T follicular helper cell (primary cell): ENCODE measurements around the gene IGF2BP1.

Source experiments
- DNase-seq: peaks from one replicate; pipeline ENCODE4 v3.0.0-alpha.2; 2020; ENCODE audit warnings: low read depth
- total RNA-seq, 2 experiments: gene quantifications; one replicate each; lab custom pipeline; 2026; lab: John Stamatoyannopoulos, UW

Gene IGF2BP1
- 0.42 to 0.43 reads per million in 2 experiments for total RNA-seq

DNA sequence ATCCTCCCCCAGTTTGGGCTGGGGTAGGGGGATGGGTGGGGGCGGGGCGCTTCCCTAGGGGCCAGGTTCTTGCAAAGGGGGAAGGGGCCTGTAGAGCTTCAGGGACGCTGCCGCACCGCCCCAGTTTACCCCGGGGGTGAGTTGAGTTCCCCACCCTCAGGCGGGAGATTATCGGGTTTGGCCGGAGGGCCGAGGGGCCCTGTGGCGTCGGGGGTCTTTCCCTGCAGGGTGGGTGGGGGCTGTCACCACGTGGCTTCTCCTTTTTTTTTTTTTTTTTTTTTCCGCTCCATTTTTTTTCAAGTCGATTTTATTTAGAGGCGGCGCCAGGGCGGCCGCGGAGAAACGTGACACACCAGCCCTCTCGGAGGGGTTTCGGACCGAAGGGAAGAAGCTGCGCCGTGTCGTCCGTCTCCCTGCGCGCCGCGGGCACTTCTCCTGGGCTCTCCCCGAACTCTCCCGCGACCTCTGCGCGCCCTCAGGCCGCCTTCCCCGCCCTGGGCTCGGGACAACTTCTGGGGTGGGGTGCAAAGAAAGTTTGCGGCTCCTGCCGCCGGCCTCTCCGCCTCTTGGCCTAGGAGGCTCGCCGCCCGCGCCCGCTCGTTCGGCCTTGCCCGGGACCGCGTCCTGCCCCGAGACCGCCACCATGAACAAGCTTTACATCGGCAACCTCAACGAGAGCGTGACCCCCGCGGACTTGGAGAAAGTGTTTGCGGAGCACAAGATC is at the start of gene IGF2BP1:
IGF2BP1 (plus strand) TSS at position 283 of the 724 bp plus-strand sequence; CDS start at position 644, 361 bp downstream.
- no peak for DNase-seq

DNA sequence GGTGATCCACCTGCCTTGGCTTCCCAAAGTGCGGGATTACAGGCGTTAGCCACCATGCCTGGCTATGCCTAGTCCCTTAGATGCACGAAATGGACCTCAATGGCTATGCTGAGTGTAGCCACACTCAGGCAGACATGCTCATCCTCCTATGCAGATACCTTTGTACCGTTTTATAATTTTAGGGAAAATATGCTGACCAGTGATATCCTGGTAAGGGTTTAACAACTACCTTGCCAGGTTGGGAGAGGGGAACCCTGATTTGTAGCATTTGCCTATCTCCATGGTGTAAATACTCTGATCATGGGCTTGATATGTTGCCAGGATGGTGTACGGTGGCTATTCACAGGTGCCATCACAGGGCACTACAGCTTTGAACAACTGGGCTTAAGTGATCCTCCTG is 45.6 kb upstream of the IGF2BP1 start:
- no peak for DNase-seq

DNA sequence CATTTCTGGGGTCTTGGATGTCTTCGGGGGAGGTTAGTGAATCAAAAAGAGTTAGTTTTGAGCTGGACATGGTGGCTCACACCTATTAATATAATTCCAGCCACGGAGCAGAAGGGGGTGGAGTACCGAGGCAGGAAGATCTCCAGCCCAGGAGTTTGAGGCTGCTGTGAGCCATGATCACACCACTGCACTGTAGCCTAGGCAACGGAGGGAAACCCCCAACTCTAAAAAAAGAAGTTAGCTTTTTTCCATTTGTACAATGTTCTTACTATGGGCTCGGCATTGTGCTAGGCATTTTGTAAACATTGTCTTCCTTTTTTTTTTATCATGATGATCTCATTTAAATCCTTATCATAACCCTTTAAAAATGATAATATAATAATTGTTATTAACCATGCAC is 44.3 kb upstream of the IGF2BP1 start:
- DNase-seq: no peak

DNA sequence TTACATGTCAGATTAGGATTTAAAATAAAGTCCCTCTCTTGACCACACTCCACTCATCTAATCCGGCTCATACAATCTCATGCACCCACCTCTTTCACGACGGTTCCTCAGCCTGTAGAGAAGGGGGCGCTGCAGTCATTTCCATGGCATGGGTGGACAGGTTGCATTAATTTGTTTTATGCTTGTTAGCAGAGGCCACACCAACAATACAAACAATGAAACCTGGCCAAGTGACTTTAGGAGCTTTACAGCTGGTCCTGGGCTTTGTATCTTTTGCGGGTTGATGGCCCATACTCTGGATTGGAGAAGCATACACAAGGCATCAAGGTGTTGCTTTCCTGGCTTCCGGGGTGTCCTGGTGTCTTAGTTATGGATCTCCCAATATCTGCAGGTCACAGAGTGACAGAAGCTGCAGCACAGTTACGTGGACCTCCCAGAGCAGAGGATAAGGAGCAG is 42.9 kb upstream of the IGF2BP1 start:
- DNase-seq: no peak

DNA sequence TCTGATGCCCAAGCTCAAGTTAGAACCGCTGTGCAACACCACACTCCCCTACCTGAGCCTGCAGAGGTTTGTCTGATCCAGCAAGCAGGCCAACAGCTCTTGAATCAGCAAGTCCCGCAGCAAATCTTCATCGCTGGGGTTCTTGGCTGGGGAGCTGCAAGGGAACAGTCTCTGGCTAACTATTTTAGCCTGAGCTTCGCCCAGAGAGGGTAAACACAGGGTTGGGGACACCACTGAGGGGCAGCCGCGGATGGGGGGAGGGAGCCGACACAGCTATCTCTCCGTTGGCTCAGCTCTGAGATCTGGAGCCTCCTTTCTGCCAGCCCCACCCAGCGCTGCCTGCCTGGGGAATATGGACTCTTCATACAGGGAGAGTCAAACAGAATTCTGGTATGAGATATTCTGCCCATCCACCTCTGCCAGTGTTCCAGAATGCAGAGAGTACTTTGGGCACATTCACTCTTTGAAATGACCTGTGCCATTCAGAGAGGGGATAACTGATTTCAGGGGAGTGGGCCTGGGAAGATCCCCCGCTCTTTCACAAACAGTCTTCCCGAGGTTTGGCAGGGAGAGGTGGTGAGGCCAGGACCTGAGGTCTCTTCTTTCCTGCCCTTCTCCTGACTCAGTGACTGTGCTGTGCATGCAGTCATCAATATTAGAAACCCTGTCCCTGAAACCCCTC is 36.2 kb upstream of the IGF2BP1 start:
- no peak for DNase-seq

DNA sequence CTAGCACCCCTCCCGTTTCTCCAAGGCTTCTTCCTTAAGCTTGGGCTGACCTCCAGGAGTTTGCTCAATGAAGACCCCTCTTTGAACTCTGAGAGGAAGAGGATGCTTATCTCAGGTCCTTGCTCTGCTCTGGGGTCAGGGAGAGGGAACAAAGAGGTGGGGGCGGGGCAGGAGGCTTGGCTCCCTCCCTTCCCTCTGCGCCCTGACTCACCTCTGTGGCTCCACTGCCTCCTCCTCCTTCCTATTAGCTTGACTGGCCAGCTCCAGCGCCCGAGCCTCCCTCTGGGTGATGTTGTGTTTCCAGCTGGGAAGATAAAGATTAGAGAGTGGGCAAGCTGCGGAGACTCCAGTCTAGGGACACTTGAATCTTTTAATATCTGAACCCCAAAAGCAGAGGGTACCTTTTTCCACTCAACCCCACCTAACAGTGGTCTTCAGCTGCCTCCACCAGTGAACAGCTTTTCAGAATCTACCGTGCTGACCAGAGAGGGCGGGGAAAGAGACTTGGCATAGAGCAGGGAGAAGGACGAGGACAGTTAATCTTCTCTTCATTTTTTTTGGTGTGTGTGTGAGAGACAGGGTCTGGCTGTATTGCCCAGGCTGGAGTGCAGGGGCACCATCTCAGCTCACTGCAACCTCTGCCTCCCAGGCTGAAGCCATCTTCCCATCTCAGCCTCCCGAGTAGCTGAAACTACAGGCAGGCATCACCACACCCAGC is 35.5 kb upstream of the IGF2BP1 start:
- DNase-seq: no peak

DNA sequence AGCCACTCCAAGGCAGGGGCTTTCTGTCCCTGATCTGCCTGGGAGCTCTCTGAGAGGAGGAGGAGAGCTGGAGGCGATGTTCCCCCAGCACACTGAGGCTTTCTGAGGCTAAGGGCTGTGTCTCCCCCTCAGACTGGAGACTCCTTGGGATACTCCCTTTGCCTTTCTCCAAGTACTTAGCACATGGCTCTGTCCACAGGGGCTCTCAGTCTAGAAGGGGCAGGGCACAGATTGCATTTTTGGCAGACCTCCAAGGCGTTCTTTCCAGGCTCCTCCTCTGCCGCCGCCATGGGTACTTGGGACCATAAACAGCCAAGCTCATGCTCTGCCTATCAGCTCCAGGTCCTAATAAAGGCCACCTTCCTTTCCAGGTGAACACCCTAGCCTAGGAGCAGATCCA is 27.0 kb upstream of the IGF2BP1 start:
- no peak for DNase-seq

DNA sequence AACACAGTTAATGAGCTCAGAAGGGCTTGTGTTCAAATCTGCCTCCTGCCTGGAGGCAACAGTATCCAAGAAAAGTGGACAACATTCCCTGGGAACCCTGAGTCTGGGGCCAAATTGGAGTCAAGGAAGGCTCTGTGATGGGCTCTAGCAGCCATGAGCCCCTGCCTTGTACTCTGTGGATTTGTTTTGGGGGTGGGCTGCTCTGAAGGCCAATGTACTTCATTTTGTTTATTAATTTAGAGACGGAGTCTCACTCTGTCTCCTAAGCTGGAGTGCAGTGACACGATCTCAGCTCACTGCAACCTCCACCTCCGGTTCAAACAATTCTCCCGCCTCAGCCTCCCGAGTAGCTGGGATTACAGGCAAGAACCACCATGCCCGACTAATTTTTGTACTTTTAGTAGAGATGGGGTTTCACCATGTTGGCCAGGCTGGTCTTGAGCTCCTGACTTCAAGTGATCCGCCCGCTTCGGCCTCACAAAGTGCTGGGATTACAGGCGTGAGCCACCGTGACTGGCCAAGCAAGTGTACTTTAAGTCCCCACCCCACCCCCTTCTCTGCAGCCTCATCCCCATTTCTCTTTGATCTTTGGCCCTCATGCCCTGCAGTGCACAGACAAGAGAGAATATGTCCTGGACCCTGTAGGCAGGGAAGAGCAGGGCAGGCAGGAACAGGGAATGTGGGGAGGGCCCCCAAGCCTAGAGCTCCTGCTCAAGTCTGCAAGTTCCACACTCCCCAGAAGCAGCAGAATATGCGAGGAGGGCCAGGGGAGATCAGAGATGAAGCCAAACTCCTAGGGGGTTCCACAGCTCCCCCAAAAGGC is 26.1 kb upstream of the IGF2BP1 start:
- DNase-seq: no peak

DNA sequence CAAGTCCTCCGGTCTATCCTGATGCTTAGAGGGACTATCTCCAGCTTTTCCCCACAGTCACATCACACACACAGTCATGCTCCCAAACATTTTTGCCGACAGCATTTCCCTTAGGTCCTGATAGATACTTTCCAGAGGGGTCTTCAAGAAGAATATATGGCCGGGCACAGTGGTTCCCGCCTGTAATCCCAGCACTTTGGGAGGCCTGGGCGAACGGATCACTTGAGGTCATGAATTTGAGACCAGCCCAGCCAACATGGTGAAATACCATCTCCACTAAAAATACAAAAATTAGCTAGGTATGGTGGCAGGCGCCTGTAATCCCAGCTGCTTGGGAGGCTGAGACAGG is 24.5 kb upstream of the IGF2BP1 start:
- DNase-seq: no peak

DNA sequence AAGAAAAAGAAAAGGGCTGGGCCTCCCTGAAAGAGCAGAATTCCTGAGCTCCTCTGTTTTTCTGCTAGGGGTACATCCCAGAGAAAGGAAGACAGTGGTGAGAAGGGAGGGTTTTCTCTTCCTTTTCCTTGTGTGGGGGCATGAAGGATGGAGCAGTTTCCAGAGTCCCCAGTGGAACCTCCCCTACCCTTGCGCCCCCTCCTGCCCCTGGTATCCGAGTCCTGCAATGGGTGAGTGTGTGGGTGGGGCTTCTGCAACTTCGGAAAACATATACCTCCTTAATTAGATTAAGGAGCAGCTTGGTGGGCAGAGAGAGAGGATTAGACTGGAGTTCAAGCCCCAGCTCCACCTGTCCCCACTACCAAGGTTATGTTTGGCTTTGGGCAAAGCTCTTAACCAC is 23.4 kb upstream of the IGF2BP1 start:
- no peak for DNase-seq

DNA sequence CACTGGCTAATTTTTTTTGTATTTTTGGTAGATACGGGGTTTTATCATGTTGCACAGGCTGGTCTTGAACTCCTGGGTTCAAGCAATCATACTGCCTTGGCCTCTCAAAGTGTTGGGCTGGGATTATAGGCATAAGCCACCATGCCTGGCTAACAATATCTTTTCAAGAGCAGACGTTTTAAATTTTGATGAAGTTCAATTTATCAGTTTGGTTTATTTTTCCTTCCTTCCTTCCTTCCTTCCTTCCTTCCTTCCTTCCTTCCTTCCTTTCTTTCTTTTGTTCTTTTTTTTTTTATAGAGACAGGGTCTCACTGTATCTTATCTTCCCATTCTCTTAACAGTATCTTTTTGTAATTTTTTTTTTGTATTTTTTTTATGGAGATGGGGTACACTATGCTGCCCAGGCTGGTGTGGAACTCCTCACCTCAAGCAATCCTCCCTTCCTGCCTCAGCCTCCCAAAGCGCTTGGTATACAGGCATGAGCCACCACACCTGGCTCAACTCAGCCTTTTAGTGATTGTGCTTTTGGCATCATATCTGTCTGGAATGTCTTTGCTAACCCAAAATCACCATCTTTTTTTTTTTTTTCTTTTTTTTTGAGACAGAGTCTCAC is 15.2 kb upstream of the IGF2BP1 start:
- DNase-seq: no peak

DNA sequence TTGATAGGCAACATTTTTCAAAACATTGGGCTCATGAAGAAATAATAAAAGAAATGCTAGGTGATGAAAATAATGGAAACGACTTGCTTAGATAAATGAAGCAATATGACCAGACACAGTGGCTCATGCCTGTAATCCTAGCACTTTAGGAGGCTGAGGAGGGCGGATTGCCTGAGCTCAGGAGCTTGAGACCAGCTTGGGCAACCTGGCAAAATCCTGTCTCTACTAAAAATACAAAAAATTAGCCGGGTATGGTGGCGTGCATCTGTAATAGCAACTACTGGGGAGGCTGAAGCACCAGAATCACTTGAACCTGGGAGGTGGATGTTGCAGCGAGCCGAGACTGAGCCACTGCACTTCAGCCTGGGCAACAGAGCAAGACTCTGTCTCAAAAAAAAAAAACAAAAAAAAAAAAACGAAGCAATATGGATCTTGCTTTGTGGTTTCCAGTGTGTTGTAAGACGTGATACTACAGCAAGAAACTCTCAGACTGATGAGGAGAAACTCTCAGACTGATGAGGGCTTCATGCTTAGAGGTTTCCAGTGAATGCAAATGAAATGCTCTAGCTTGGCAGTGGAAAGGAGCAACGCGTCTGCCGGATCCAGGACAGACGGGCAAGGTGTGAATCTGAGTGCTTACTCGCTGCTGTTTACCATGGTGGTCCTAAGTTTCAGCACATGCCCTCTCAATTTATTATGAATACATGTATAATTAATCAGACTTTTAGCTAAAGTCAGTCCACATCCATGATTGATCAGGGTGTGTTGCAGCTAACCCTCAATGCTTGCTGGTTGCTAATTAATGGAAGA is 11.5 kb upstream of the IGF2BP1 start:
- DNase-seq: no peak

DNA sequence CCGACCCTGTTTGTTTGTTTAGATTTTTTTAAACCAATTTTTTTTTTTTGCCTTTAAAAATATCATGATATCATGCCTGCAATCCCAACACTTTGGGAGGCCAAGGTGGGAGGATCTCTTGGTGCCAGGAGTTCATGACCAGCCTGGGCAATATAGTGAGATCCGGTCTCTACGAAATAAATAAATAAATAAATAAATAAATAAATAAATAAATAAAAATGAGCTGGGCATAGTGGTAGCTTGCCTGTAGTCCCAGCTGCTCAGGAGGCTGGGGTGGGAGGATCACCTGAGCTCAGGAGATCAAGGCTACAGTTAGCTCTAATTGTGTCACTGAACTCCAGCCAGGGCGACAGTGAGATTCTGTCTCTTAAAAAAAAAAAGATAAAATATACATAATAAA is 8.1 kb upstream of the IGF2BP1 start:
- no peak for DNase-seq

DNA sequence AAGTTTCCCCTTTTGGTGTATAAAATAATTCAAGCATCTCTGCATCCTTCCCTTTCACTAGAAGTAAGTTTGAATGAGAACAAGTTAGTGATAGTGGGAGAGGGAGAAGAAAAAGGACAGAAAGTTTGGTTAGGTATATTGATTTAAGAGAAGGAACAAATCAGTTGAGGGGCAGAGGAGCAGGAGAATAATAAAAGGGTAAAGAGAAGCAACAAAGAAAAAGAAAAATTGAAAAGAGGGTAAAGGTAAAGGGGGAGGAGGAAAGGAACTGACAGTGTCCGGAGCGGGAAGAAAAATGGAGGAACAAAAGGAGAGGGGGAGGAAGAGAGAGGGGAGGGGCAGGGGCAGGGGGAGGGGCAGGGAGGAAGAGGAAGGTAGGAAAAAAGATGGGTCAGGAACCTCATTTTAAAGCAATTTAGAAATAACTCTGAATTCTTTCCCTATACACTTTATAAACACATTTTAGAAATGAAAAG is 6.3 kb upstream of the IGF2BP1 start:
- no peak for DNase-seq

DNA sequence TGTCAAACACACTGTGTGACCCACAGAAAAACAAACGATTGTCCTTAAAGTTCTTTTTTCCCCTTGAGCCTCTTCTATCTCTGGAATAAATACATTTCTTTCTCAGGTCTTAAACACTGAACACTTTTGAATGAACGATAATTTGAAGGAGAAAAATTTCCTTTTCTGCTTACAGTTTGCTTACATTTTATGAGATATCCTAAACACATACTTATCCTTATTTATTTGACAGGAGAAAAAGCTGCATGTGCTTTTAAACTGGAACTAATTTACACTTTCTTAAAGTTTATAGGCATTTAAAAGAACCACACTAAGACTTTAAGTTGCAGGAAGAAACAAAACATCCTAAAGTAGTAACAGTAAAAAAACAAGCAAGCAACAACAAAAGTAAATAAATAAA is 4.7 kb upstream of the IGF2BP1 start:
- DNase-seq: no peak

DNA sequence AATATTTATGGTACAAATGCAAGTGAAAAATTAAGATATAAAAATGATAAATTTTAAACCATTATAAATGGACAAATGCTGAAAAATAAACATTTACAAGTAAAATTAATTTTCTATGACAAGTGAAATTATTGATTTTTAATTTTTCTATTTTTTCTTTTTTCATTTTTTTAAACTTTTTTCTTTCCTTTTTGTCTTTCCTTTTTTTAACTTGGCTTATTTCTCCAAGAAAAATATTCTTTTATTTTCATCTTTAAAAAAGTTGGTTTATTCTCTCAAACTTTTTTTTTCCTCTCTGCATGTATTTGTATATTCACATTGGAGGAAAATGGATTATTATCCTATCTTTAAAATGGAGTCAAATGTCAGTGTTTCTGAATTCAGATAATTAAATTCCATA is 3.9 kb upstream of the IGF2BP1 start:
- DNase-seq: no peak

DNA sequence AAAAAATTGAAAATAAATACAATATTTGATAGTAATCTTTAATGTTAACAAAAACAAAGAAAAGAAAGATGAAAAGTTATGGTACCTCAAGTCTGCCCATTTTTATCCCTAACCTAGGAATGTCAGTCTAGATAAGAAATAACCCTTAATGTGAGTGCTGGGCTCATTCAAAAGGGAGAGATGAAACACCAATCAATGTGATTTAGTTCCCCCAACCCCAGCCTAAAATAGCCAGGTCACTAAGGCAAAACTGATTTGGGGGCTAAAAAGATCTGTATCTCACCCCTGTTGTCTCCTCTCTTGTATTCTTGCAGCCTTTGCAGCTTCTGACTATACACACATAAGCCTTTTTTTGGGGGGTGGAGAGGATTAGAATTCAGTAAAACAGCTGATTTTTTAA is 3.2 kb upstream of the IGF2BP1 start:
- no peak for DNase-seq

DNA sequence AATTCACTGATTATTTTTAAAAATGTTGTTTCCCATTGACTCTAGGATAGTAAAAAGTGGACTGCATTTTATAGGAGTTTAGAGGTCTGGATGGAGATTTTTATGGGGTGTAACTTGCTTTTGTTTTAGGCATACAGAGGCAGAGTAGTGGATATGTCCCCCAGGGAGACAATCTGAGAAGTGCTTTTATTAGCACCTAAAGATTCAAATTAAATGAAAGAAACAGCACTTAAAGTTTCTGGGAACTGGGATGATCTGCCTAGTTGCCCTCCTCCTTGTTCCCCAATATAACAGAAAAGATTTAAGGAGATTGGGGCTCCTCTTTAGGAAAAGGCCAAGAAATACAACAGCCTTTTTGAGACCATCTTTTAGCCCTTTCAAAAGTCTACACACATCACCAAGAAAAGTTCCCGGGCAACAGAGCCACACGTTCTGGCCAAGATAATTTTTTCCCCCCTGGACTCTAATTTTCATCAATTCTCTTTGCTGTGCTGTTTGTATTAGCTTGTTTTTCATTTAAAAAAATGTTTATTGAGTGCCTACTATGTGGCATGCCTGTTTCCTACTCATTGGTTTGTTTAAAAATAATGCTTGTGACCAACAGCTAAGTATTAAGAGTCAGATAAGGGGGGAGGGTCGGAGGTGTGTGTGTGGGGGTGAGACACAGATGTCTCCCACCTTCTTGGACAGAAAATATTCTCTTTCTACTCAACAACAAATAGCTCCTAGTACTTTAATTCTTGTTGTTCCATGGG is 2.5 kb upstream of the IGF2BP1 start:
- DNase-seq: no peak

DNA sequence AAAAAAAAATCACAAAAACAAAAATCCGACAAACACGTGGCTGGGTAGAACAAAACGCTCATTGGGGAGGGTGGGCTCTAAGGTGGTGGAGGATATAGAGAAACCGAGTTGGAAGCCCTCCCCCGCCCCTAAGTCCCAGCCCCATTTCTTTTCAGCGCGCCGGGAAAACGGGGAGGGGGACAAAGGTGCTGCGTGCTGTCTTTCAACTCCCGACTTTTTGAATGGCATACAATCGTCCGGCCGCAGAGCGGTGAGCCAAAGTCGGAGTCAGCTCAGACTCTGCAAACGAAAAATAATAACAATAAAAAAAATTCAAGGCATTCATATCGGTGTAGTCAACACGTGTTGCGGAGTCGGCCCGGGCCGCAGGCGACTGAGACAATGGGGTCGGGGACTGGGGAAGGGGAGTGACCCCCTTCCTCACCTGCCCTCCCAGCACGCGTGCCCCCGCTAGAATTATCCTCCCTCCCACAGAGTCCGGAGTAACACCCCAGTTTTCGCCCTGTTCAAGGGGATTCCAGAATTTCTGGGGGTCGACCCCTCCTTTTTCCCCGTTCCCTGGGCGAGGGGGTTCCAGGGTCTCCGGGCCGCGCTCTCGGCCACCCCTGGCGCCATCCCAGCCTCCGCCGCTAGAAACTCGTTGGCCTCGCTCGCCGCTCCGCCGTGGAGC is 1.7 kb upstream of the IGF2BP1 start:
- DNase-seq: no peak
